Glutamatergic neuron (in vitro differentiated cells): Measurements from ENCODE around the gene FAM227A. TPM values are rescaled to one million over a fixed set of nuclear protein-coding genes. Genes with fewer than 3 reads are reported as not detected.

ENCODE experiments used
- DNase-seq: peaks from one replicate; pipeline ENCODE4 v3.0.0; 2022
- H3K27ac Mint-ChIP-seq: one replicate; pipeline ENCODE4 v1.8.0; 2020; ENCODE audit warnings: mild to moderate bottlenecking, mixed read lengths, inconsistent platforms; ENCODE audit not compliant: unreplicated experiment
- H3K27me3 Mint-ChIP-seq: one replicate; pipeline ENCODE4 v1.8.0; 2020; ENCODE audit warnings: mild to moderate bottlenecking, moderate library complexity, mixed read lengths, inconsistent platforms; ENCODE audit not compliant: unreplicated experiment
- H3K36me3 Mint-ChIP-seq: one replicate; pipeline ENCODE4 v1.8.0; 2020; ENCODE audit warnings: mild to moderate bottlenecking, mixed read lengths, inconsistent platforms; ENCODE audit not compliant: unreplicated experiment
- H3K4me1 Mint-ChIP-seq: one replicate; pipeline ENCODE4 v1.8.0; 2020; ENCODE audit warnings: mild to moderate bottlenecking, low read depth, mixed read lengths, inconsistent platforms; ENCODE audit not compliant: unreplicated experiment
- H3K4me3 Mint-ChIP-seq: one replicate; pipeline ENCODE4 v1.8.0; 2020; ENCODE audit warnings: mild to moderate bottlenecking, mixed read lengths, inconsistent platforms; ENCODE audit not compliant: unreplicated experiment
- H3K9me3 Mint-ChIP-seq: one replicate; pipeline ENCODE4 v1.8.0; 2020; ENCODE audit warnings: mild to moderate bottlenecking, moderate library complexity, mixed read lengths, inconsistent platforms; ENCODE audit not compliant: unreplicated experiment
- total RNA-seq: library from RNA; stranded (reverse); fragmentation: NEBNext Ultra II Directional; extraction: Animal tissue kit (Norgen Biotek cat#: 25700); gene quantifications from one replicate; pipeline ENCODE4 v1.2.1, GENCODE V29; 2021; ENCODE audit not compliant: unreplicated experiment
- TF ChIP-seq, protein P1 (sequence below): fragments of 200-600 bp; sonication (generic); IDR thresholded peaks from one replicate; pipeline ENCODE4 v1.5.0; 2021; ENCODE audit not compliant: partially characterized antibody, unreplicated experiment

Gene FAM227A
- total RNA-seq, 1 donor from 2014 or later: 6.3 TPM

DNA sequence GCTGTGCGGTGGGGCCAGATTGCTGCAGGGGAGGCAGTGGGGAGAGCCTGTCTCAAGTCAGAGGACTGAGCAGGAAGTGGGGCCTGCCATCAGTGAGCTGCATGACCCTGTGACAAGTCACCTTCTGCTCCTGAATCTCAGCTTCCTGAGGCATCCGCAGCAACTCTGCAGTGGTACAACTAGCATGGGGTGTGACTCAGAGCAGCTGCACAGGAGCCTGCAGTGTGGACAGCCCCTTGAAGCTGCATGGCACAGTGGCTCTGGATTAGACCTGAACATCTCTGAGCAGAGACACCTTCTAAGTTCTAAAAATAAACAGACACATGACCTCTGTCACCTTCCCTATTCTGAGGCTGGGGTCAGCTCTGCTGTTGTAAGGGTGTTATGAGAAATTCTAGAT is 18.0 kb downstream of the FAM227A start:
- Mint-ChIP-seq H3K9me3 (no peaks in the 10 kb centered on the region), H3K4me3 (no peak overlapping the region), H3K36me3 (no peaks in the 10 kb centered on the region), H3K27me3 (no peaks in the 10 kb centered on the region), H3K4me1 (peaks cover 4% of the 10 kb centered on the region), H3K27ac (no peak overlapping the region)
- no peak for DNase-seq
- TF ChIP-seq, protein P1, sequence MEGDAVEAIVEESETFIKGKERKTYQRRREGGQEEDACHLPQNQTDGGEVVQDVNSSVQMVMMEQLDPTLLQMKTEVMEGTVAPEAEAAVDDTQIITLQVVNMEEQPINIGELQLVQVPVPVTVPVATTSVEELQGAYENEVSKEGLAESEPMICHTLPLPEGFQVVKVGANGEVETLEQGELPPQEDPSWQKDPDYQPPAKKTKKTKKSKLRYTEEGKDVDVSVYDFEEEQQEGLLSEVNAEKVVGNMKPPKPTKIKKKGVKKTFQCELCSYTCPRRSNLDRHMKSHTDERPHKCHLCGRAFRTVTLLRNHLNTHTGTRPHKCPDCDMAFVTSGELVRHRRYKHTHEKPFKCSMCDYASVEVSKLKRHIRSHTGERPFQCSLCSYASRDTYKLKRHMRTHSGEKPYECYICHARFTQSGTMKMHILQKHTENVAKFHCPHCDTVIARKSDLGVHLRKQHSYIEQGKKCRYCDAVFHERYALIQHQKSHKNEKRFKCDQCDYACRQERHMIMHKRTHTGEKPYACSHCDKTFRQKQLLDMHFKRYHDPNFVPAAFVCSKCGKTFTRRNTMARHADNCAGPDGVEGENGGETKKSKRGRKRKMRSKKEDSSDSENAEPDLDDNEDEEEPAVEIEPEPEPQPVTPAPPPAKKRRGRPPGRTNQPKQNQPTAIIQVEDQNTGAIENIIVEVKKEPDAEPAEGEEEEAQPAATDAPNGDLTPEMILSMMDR: no peak

DNA sequence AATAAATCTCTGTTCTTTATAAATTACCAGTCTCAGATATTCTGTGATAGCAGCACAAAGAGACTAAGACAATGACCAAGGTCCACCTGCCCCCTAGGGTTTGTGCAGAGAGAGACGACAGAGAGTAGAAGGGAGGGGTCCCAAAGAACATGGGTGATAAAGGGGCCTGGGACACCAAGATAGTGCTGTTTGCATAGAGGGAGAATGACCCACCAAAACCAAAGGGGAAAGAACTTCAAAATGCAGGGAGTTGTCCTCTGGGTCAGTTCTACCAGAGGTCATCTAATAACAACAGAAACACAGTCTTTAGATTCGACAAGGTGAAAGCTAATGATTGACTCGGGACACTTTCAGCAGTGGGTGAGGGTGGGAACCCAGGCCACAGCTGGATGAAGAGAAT is 23.7 kb downstream of the FAM227A start:
- H3K4me1 Mint-ChIP-seq: no peaks in the 10 kb centered on the region
- H3K27ac Mint-ChIP-seq: no peak overlapping the region

DNA sequence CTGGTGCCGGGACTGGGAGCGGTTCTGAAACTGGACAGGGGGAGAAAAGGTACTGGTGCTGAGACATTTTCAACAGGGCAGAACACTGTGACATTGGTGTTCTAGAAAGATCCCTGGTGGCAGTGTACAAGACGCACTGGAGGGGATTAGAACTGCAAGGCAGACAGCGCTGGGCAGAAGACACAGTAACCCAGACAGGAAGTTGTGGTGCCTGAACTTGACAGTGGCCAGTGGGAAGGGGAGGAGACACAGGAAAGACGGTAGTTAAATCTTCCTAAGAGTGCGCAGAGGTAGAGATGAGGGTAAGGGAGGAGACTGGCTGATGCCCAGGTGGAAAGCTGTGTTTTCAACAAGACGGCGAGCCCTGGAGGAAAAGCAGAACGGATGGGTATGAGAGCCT is 24.5 kb downstream of the FAM227A start:
- TF ChIP-seq, protein P1: no peak
- Mint-ChIP-seq H3K36me3 (no peaks in the 10 kb centered on the region), H3K27ac (no peak overlapping the region), H3K4me3 (no peak overlapping the region), H3K9me3 (no peaks in the 10 kb centered on the region), H3K4me1 (no peaks in the 10 kb centered on the region), H3K27me3 (peaks cover 3% of the 10 kb centered on the region)
- no peak for DNase-seq

More for the DNA sequence above, 23.7 kb downstream of the FAM227A start:
- TF ChIP-seq, protein P1: no peak
- peaks cover 3% of the 10 kb centered on the region for H3K27me3 Mint-ChIP-seq
- H3K9me3 Mint-ChIP-seq: no peaks in the 10 kb centered on the region
- DNase-seq: no peak
- H3K4me3 Mint-ChIP-seq: no peak overlapping the region
- no peaks in the 10 kb centered on the region for H3K36me3 Mint-ChIP-seq

DNA sequence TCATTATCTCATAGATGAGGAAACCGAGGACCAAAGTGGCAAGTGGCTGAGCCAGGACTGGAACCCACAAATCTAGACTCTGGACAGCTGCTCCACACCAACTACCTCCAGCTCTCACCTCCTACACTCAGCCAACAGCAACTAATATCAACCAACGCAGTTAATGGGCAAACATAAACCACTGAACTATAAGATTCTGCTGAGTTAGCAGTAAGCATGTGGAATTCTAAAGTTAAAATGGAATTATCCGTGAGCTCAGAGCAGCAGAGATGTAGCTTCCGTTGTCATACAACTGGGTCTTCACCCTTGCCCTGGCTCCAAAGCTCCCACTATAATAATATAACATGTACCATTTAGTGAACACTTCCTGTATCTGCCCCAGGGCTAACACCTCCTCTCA is 27.1 kb downstream of the FAM227A start:
- Mint-ChIP-seq H3K4me1 (no peaks in the 10 kb centered on the region), H3K9me3 (no peaks in the 10 kb centered on the region), H3K27me3 (peaks cover 3% of the 10 kb centered on the region), H3K36me3 (no peaks in the 10 kb centered on the region), H3K27ac (no peak overlapping the region), H3K4me3 (no peak overlapping the region)
- TF ChIP-seq, protein P1: no peak
- no peak for DNase-seq

DNA sequence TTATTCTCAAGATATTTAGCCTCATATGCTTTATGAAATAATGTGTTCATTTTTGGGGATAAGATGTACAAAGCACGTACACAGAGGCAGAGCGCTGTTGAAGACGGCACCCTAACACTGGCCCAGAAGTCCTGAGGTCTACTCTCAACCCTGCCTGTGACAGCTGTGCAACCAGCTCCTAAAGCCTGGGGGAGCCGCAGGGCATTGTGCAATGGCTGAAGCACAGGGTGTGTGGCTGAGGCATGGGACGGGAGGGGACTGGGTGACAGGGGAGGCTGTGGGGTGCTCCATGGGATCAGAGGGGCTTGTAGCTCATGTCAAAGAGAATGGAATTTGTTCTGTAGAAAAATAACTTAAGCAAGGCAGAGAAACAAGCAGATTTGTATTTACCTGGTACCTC is 27.7 kb downstream of the FAM227A start:
- Mint-ChIP-seq H3K27ac (no peak overlapping the region), H3K27me3 (peaks cover 3% of the 10 kb centered on the region), H3K36me3 (no peaks in the 10 kb centered on the region), H3K4me1 (no peaks in the 10 kb centered on the region), H3K4me3 (no peak overlapping the region), H3K9me3 (no peaks in the 10 kb centered on the region)
- TF ChIP-seq, protein P1: no peak
- DNase-seq: no peak
